Nephron progenitor cell (in vitro differentiated cells): ENCODE results near the gene MACROH2A2.
A peak's percentile ranks its signal among the peaks of the same experiment; 100 is the strongest.

Source experiments
- DNase-seq: peaks from one replicate; pipeline ENCODE4 v3.0.0; 2021
- H3K27ac Mint-ChIP-seq: 2 replicates; pipeline ENCODE4 v1.8.0; 2021; ENCODE audit warnings: mild to moderate bottlenecking, moderate library complexity, mixed read lengths
- H3K27me3 Mint-ChIP-seq: 2 replicates; pipeline ENCODE4 v1.8.0; 2021; ENCODE audit warnings: mild to moderate bottlenecking, low read depth, mixed read lengths; ENCODE audit not compliant: poor library complexity
- H3K36me3 Mint-ChIP-seq: 2 replicates; pipeline ENCODE4 v1.8.0; 2021; ENCODE audit warnings: low read depth, mixed read lengths
- H3K4me1 Mint-ChIP-seq: 2 replicates; pipeline ENCODE4 v1.8.0; 2021; ENCODE audit warnings: mixed read lengths
- H3K4me3 Mint-ChIP-seq: 2 replicates; pipeline ENCODE4 v1.8.0; 2021; ENCODE audit warnings: mild to moderate bottlenecking, moderate library complexity, mixed read lengths
- H3K9me3 Mint-ChIP-seq: 2 replicates; pipeline ENCODE4 v1.8.0; 2021; ENCODE audit warnings: mild to moderate bottlenecking, moderate library complexity, mixed read lengths
- TF ChIP-seq, protein P1 (sequence below): fragments of 200-600 bp; sonication (generic); IDR thresholded peaks from 2 replicates; pipeline ENCODE4 v1.5.0; 2021; ENCODE audit warnings: antibody characterized with exemption

Gene MACROH2A2

DNA sequence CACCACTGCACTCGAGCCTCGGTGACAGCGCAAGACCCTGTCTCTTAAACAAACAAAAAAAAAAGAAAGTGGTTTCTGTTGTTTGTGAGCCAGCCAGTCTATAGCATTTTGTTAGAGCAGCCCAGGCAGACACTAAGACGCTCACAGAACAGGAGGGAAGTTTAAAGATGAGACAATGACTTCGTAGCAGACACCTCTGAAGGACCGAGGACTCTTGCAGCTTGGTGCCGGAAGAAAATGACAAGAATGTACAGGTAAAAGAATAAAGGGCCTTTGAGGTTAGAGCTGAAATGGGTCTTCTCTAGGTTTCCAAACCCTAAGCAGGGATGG lies 39.7 kb downstream of the MACROH2A2 start:
- H3K36me3 Mint-ChIP-seq = peaks cover 83% of the 10 kb centered on the region
- no peaks in the 10 kb centered on the region for H3K9me3 Mint-ChIP-seq
- no peaks in the 10 kb centered on the region for H3K27me3 Mint-ChIP-seq
- TF ChIP-seq, protein P1, sequence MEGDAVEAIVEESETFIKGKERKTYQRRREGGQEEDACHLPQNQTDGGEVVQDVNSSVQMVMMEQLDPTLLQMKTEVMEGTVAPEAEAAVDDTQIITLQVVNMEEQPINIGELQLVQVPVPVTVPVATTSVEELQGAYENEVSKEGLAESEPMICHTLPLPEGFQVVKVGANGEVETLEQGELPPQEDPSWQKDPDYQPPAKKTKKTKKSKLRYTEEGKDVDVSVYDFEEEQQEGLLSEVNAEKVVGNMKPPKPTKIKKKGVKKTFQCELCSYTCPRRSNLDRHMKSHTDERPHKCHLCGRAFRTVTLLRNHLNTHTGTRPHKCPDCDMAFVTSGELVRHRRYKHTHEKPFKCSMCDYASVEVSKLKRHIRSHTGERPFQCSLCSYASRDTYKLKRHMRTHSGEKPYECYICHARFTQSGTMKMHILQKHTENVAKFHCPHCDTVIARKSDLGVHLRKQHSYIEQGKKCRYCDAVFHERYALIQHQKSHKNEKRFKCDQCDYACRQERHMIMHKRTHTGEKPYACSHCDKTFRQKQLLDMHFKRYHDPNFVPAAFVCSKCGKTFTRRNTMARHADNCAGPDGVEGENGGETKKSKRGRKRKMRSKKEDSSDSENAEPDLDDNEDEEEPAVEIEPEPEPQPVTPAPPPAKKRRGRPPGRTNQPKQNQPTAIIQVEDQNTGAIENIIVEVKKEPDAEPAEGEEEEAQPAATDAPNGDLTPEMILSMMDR = no peak
- no peak for DNase-seq
- no peak overlapping the region for H3K4me3 Mint-ChIP-seq
- H3K4me1 Mint-ChIP-seq = no peaks in the 10 kb centered on the region
- H3K27ac Mint-ChIP-seq = peak overlapping the region; percentile 26

DNA sequence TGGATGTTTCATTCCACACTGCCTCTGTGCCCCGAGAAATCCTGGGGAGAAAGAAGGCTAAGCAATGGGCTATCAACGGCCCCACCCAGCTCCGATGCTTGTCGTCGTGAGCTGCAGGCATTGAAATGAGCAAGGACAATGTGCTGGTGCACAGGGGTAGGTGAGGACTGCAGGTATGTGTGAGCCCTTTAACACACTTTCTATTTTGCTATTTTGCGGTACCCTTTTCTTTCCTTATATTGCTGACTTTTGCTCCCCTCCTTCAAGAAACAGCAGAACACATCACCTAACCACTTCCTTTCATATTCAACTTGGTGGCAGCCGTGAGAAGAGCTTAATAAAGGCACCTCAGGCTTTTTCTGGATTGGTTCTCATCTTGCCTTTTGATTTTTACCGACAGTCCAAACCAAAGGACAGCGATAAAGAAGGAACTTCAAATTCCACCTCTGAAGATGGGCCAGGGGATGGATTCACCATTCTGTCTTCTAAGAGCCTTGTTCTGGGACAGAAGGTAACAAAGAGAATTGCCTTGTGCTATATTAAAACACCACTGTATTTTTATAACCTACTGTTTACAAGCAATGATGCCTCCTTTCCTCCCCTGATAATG lies 40.8 kb downstream of the MACROH2A2 start:
- H3K27me3 Mint-ChIP-seq = no peaks in the 10 kb centered on the region
- peak overlapping the region; percentile 69 for H3K27ac Mint-ChIP-seq
- no peaks in the 10 kb centered on the region for H3K9me3 Mint-ChIP-seq
- H3K36me3 Mint-ChIP-seq = peaks cover 83% of the 10 kb centered on the region
- no peak for DNase-seq
- no peak overlapping the region for H3K4me3 Mint-ChIP-seq
- H3K4me1 Mint-ChIP-seq = no peaks in the 10 kb centered on the region
- TF ChIP-seq, protein P1 = no peak

DNA sequence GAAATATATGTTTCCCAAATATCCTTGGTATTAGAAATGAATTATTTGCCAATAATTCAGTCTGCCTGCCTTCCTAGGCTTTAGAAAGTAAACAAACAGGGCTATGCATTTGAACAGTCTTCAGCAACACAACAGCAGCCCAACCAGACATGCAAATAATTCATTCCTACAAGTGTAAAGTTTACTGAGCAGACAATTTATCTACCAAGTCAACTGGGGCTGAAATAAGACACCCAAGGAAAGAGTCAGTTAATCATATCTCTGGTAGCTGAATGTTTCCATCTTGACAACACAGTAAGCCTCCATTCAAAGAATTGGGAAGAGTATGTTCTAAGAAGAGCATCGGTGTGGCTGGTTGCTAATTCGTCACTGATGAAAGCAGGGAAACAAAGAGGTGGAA lies 41.6 kb downstream of the MACROH2A2 start:
- H3K36me3 Mint-ChIP-seq = peaks cover 87% of the 10 kb centered on the region
- no peaks in the 10 kb centered on the region for H3K4me1 Mint-ChIP-seq
- no peaks in the 10 kb centered on the region for H3K27me3 Mint-ChIP-seq
- no peak overlapping the region for H3K4me3 Mint-ChIP-seq
- TF ChIP-seq, protein P1 = no peak
- peak overlapping the region; percentile 51 for H3K27ac Mint-ChIP-seq
- H3K9me3 Mint-ChIP-seq = no peaks in the 10 kb centered on the region
- DNase-seq = no peak

DNA sequence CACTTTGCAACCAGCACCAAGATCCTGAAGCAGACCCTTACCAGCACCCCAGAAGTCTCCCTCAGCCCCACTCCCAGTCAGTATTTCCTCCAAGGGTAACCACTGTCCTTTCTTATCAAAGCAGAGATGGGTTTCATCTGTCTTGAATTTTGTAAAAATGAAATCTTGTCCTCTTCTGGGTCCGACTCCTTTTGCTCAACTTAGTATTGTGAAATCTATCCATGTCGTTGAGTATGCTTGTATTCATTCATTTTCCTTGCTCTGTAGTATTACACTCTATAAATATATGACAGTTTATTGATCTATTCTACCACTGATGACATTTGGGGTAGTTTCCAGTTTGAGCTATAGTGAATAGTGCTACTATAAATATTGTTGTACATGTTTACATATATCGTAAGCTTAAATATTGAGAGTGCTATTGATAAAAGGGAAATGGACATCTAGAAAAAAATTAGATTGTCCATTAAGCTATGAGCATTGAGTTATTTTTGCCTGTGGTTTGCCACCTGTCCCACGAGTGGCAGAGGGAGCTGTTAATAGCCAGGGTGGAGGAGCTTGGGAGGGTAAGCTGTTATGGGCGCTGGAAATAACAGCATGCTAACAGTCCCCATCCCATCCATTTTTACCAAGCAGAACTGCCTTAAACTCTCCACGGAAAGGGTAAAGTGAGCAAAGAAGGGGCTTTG lies 43.5 kb downstream of the MACROH2A2 start:
- Mint-ChIP-seq H3K36me3 (peaks cover 90% of the 10 kb centered on the region), H3K9me3 (no peaks in the 10 kb centered on the region), H3K4me3 (no peak overlapping the region), H3K27me3 (no peaks in the 10 kb centered on the region), H3K4me1 (peaks cover 6% of the 10 kb centered on the region), H3K27ac (no peak overlapping the region)
- no peak for DNase-seq
- TF ChIP-seq, protein P1 = no peak

DNA sequence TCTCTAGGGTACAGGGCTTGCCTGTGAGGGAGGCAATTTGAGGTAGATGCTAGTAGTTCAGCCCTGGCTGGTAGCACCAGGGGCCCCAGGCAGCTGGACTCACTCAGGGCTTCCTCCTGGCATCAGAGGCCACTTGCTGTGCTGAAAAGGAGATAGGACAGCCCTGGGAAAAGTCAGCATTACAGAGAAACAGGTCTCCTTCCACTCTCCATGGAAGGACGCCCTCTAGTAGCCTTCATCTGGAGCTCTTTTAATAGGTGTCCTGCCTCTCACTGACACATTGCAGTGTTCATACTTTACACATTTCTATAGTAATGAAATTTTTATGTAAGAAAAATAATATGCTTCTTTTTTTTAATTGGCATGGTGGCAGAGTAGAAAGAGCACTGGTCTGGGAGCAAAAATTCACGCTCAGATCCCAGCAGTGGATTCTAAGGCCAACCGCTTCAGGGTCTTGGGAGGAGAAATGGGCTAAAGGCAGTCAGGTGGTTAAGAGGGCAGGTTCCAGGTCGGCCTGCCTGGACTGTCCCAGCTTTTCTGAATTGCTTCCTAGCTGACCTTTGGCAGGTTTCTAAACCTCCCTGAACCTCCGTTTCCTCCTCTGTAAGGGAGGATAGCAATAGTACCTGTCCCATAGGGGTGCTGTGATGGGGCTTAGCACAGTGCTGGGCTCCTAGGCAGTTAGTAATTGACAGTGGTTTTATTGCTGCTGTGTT lies 44.2 kb downstream of the MACROH2A2 start:
- Mint-ChIP-seq H3K27me3 (no peaks in the 10 kb centered on the region), H3K4me1 (peaks cover 6% of the 10 kb centered on the region), H3K27ac (no peak overlapping the region), H3K4me3 (no peak overlapping the region), H3K9me3 (no peaks in the 10 kb centered on the region), H3K36me3 (peaks cover 93% of the 10 kb centered on the region)
- no peak for DNase-seq
- TF ChIP-seq, protein P1 = no peak
